Measurements from ENCODE around the gene CDC20. TPM values are rescaled to one million over a fixed set of nuclear protein-coding genes. Genes with fewer than 3 reads are reported as not detected.

CDC20 gene
- total and polyA plus RNA-seq, 10 of the 15 experiments (the other 5 are each of a cell fraction or from before 2014, with no cell fraction given) = 36.3 to 347 (median 150) TPM

- in situ Hi-C loops (cut with MboI) = no loop called here
- no peak for ATAC-seq
- intact Hi-C loops (cut with micrococcal nuclease; ENCODE audit: unreplicated experiment) = no loop called here
Measured at GRCh38 chr1:43327549-43328292, 31.1 kb upstream of the CDC20 start.

More at GRCh38 chr1:43327549-43328292, 31.1 kb upstream of the CDC20 start:
- no peaks in the 10 kb centered on the region for H3K4me1 ChIP-seq (ENCODE audit: control insufficient read depth, insufficient read depth, low read length)
- no peaks in the 10 kb centered on the region for H3K79me2 ChIP-seq (ENCODE audit: control insufficient read depth, insufficient read depth, low read length)
- no peak for TF ChIP-seq E2F4 (IDR thresholded peaks at IDR 0.05; ENCODE audit: low read depth, low read length)
- TF ChIP-seq JUND (IDR thresholded peaks at IDR 0.05; ENCODE audit: low read depth, low read length) = no peak
- TF ChIP-seq MAX (IDR thresholded peaks at IDR 0.05; ENCODE audit: low read depth, low read length) = no peak
- no peak for TF ChIP-seq LARP7 (IDR thresholded peaks at IDR 0.05)
- TF ChIP-seq USF2 (IDR thresholded peaks at IDR 0.05; ENCODE audit: borderline replicate concordance, low read depth, low read length) = no peak
- TF ChIP-seq ZBTB4 (CRISPR knock-in tag; IDR thresholded peaks at IDR 0.05) = no peak
- no peak for TF ChIP-seq GATAD2B (conservative IDR thresholded peaks at IDR 0.05; ENCODE audit: low read depth)
- no peak for TF ChIP-seq ETV6 (conservative IDR thresholded peaks at IDR 0.05 in 1 of 2, IDR thresholded peaks at IDR 0.05 in 1 of 2; ENCODE audit: borderline replicate concordance in 1 of 2, low read depth in 1 of 2)
- TF ChIP-seq SMARCA5 (IDR thresholded peaks at IDR 0.05) = no peak
- TF ChIP-seq ZNF622 (IDR thresholded peaks at IDR 0.05) = no peak
- TF ChIP-seq HDAC6 (IDR thresholded peaks at IDR 0.05; ENCODE audit: unreplicated experiment) = no peak
- TF ChIP-seq NRF1 (conservative IDR thresholded peaks at IDR 0.05; ENCODE audit: low read depth, low read length) = no peak
- no peak for TF ChIP-seq ZSCAN29 (IDR thresholded peaks at IDR 0.05)
- TF ChIP-seq STAT3 (IDR thresholded peaks at IDR 0.05; ENCODE audit: low read depth, low read length) = no peak
- no peak overlapping the region for H3K9ac ChIP-seq (ENCODE audit: control insufficient read depth, insufficient read depth, low read length)
- BruUV-seq (replicated peaks) = no TSS peak
- H3K9me3 ChIP-seq (replicated peaks; ENCODE audit: control insufficient read depth, insufficient read depth, low read length) = no peaks in the 10 kb centered on the region; the same call in 1 of the 3 replicates
- ChIA-PET RAD21 (ENCODE audit: unreplicated experiment) (no interaction called here), CTCF (no interaction called here), POLR2A (no interaction called here), SMC1A (ENCODE audit: uncharacterized antibody, unreplicated experiment) (no interaction called here)
- no peak overlapping the region for H3K27ac ChIP-seq (ENCODE audit: control insufficient read depth, insufficient read depth)
- DNase-seq (ENCODE audit: low read depth, low spot score) (no peak), FAIRE-seq (no peak)
- H3K27me3 ChIP-seq (replicated peaks in 1 of 2; ENCODE audit: control insufficient read depth in 2 of 2, insufficient read depth in 2 of 2, low read length in 1 of 2) = no peaks in the 10 kb centered on the region
- H2AFZ ChIP-seq (ENCODE audit: control insufficient read depth, low read depth, low read length) = no peak overlapping the region
- no peaks in the 10 kb centered on the region for H3K36me3 ChIP-seq (ENCODE audit: control insufficient read depth in 2 of 2, insufficient read depth in 2 of 2, low read length in 1 of 2)
- H3K4me3 ChIP-seq = no peak overlapping the region
- H3K4me2 ChIP-seq (ENCODE audit: control insufficient read depth, insufficient read depth) = no peak overlapping the region
- 100% methylated on average over 1 of the region's 1 CpG for WGBS (ENCODE audit: insufficient coverage, insufficient replicate concordance, low lambda C conversion rate, missing lambda C conversion rate)
- H4K20me1 ChIP-seq (ENCODE audit: control insufficient read depth, insufficient read depth) = no peaks in the 10 kb centered on the region

Measured in GM12878 (cell line).